Measurements from ENCODE around the gene ADPRHL1. TPM values are rescaled to one million over a fixed set of nuclear protein-coding genes. Genes with fewer than 3 reads are reported as not detected.

ADPRHL1 gene
- total RNA-seq, 2 experiments from 2014 or later: 0.42 to 0.47 TPM

DNA sequence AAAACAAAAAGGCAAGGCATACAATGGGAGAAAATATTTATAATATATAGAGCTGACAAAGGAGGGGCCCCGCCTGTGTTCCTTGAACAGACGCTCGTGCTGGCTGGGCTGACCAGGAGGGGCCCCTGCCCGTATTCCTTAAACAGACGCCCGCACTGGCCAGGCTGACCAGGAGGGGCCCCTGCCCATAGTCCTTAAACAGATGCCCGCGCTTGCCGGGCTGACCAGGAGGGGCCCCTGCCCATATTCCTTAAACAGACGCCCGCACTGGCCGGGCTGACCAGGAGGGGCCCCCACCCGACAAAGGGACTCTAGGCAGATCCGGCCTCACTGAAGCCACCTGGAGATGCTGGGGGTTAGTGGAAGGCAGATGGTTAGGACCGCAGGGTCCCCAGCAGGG lies 9.3 kb downstream of the ADPRHL1 start:
- H3K36me3 ChIP-seq (ENCODE audit: insufficient read depth, low read length): no peaks in the 10 kb centered on the region
- ChIA-PET POLR2A (no interaction called here), CTCF (no interaction called here)
- H3K27me3 Mint-ChIP-seq: no peaks in the 10 kb centered on the region
- H3K27ac Mint-ChIP-seq: no peak overlapping the region
- no peaks in the 10 kb centered on the region for H3K9me3 Mint-ChIP-seq
- H3K36me3 Mint-ChIP-seq (ENCODE audit: low read depth): peaks cover 8% of the 10 kb centered on the region
- H3K4me1 Mint-ChIP-seq (ENCODE audit: low read depth): no peaks in the 10 kb centered on the region
- no peaks in the 10 kb centered on the region for H3K4me1 ChIP-seq (ENCODE audit: insufficient read depth, low read length)
- H3K9me3 ChIP-seq (ENCODE audit: control insufficient read depth in 1 of 2, insufficient read depth in 1 of 2, low read length in 2 of 2): peaks cover 0 to 13% of the 10 kb centered on the region in 2 experiments
- H3K4me3 Mint-ChIP-seq: no peak overlapping the region
- H3K27ac ChIP-seq (ENCODE audit: low read depth in 1 of 2, low read length in 2 of 2): no peak overlapping the region
- no peaks in the 10 kb centered on the region for H3K27me3 ChIP-seq (ENCODE audit: control insufficient read depth in 1 of 2, insufficient read depth in 2 of 2, low read length in 2 of 2)
- TF ChIP-seq, protein P1, sequence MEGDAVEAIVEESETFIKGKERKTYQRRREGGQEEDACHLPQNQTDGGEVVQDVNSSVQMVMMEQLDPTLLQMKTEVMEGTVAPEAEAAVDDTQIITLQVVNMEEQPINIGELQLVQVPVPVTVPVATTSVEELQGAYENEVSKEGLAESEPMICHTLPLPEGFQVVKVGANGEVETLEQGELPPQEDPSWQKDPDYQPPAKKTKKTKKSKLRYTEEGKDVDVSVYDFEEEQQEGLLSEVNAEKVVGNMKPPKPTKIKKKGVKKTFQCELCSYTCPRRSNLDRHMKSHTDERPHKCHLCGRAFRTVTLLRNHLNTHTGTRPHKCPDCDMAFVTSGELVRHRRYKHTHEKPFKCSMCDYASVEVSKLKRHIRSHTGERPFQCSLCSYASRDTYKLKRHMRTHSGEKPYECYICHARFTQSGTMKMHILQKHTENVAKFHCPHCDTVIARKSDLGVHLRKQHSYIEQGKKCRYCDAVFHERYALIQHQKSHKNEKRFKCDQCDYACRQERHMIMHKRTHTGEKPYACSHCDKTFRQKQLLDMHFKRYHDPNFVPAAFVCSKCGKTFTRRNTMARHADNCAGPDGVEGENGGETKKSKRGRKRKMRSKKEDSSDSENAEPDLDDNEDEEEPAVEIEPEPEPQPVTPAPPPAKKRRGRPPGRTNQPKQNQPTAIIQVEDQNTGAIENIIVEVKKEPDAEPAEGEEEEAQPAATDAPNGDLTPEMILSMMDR (IDR thresholded peaks at IDR 0.05): no peak
- no peak overlapping the region for H3K4me3 ChIP-seq (ENCODE audit: low read length)
- DNase-seq (no peak), ATAC-seq (ENCODE audit: poor library complexity) (no peak)
- intact Hi-C loops (cut with DNase I, micrococcal nuclease): no loop called here

DNA sequence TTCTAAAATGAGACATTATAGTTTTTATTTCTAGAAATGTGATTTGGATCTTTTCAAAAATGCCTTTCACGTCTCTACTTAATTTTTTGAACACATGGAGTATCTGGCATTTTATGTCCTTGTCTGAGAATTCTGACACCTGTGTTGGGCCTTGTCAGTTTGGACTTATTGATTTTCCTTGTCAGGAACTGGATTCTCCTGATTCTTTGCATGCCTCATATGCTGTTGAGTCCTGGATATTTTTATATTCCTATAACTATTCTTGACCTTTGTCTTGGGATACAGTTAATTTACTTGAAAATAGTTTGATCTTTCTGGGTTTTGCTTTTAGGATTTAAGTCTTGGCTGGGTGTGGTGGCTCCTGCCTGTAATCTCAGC lies 10.3 kb downstream of the ADPRHL1 start:
- Mint-ChIP-seq H3K4me1 (ENCODE audit: low read depth) (no peaks in the 10 kb centered on the region), H3K4me3 (no peak overlapping the region), H3K9me3 (no peaks in the 10 kb centered on the region), H3K27ac (no peak overlapping the region), H3K27me3 (no peaks in the 10 kb centered on the region), H3K36me3 (ENCODE audit: low read depth) (peaks cover 8% of the 10 kb centered on the region)
- intact Hi-C loops (cut with DNase I, micrococcal nuclease): no loop called here
- H3K4me3 ChIP-seq (ENCODE audit: low read length): no peak overlapping the region
- DNase-seq (no peak), ATAC-seq (ENCODE audit: poor library complexity) (no peak)
- no peaks in the 10 kb centered on the region for H3K36me3 ChIP-seq (ENCODE audit: insufficient read depth, low read length)
- ChIA-PET POLR2A (no interaction called here), CTCF (no interaction called here)
- H3K4me1 ChIP-seq (ENCODE audit: insufficient read depth, low read length): no peaks in the 10 kb centered on the region
- no peaks in the 10 kb centered on the region for H3K27me3 ChIP-seq (ENCODE audit: control insufficient read depth in 1 of 2, insufficient read depth in 2 of 2, low read length in 2 of 2)
- peaks cover 0 to 13% of the 10 kb centered on the region in 2 experiments for H3K9me3 ChIP-seq (ENCODE audit: control insufficient read depth in 1 of 2, insufficient read depth in 1 of 2, low read length in 2 of 2)
- H3K27ac ChIP-seq (ENCODE audit: low read depth in 1 of 2, low read length in 2 of 2): no peak overlapping the region
- TF ChIP-seq, protein P1 (IDR thresholded peaks at IDR 0.05): no peak

DNA sequence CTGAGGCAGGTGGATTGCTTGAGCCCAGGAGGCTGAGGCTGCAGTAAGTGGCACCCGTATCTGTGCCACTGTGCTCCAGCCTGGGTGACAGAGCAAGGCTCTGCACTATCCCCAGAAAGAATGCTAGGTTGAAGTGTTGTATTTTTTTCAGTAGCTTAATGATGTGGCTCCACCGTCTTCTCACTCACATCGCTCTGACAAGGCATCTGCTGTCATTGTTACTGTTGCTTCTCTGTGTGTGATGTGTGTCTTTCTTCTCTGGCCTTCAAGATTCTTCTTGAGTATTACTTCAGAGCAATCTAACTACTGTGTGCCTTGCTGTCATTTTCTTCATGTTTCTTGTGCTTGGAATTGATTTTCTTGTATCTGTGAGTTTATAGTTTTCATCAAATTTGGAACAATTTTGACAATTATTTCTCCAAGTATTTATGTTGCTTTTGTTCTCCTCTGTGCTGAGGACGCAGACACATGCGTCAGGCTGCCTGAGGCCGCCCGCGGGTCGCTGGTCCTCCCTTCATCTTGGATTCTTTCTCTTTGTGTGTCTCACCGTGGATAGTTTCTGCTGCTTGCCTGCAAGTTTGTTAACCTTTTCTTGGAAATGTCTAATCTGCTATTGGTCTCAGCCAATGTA lies 10.8 kb downstream of the ADPRHL1 start:
- Histone ChIP-seq H3K9me3 (ENCODE audit: control insufficient read depth in 1 of 2, insufficient read depth in 1 of 2, low read length in 2 of 2) (peaks cover 0 to 13% of the 10 kb centered on the region in 2 experiments), H3K27ac (ENCODE audit: low read depth in 1 of 2, low read length in 2 of 2) (no peak overlapping the region), H3K36me3 (ENCODE audit: insufficient read depth, low read length) (no peaks in the 10 kb centered on the region), H3K4me3 (ENCODE audit: low read length) (no peak overlapping the region), H3K4me1 (ENCODE audit: insufficient read depth, low read length) (no peaks in the 10 kb centered on the region), H3K27me3 (ENCODE audit: control insufficient read depth in 1 of 2, insufficient read depth in 2 of 2, low read length in 2 of 2) (no peaks in the 10 kb centered on the region)
- Mint-ChIP-seq H3K27ac (no peak overlapping the region), H3K4me3 (no peak overlapping the region), H3K9me3 (no peaks in the 10 kb centered on the region), H3K36me3 (ENCODE audit: low read depth) (peaks cover 8% of the 10 kb centered on the region), H3K4me1 (ENCODE audit: low read depth) (no peaks in the 10 kb centered on the region), H3K27me3 (no peaks in the 10 kb centered on the region)
- POLR2A ChIA-PET: no interaction called here
- ATAC-seq (ENCODE audit: poor library complexity) (no peak), DNase-seq (no peak)
- TF ChIP-seq, protein P1 (IDR thresholded peaks at IDR 0.05): no peak
- intact Hi-C loops (cut with DNase I, micrococcal nuclease): no loop called here
- CTCF ChIA-PET: no interaction called here

Measured in CD4-positive, alpha-beta T cell (primary cell).